HepG2 (cell line): ENCODE measurements around the gene STK36.

Source experiments
- CTCF ChIP-seq: sonication (generic); formaldehyde crosslinking; IDR thresholded peaks from 2 replicates; pipeline ENCODE4 v1.5.0; 2020; ENCODE audit warnings: mild to moderate bottlenecking, missing genetic modification reagents, moderate library complexity
- FOXJ3 ChIP-seq: sonication (generic); formaldehyde crosslinking; IDR thresholded peaks from 2 replicates; pipeline ENCODE4 v1.4.0; 2020; ENCODE audit warnings: missing genetic modification reagents, mild to moderate bottlenecking, borderline replicate concordance
- MAFK ChIP-seq, 2 experiments: IDR thresholded peaks in 1 of 2; conservative IDR thresholded peaks in 1 of 2; 2 replicates each; pipeline ENCODE4 v1.6.1; 2011; ENCODE audit warnings: improper control_type of control experiment in 2 of 2, low read length in 2 of 2
- NR3C1 ChIP-seq: sonication (generic); formaldehyde crosslinking; IDR thresholded peaks from 2 replicates; pipeline ENCODE4 v1.4.0; 2020; ENCODE audit warnings: missing genetic modification reagents
- RERE ChIP-seq: IDR thresholded peaks from 2 replicates; pipeline ENCODE4 v1.6.1; 2016; ENCODE audit warnings: low read depth, missing genetic modification reagents, missing compliant biosample characterization
- RNF2 ChIP-seq: fragments of 450-650 bp; conservative IDR thresholded peaks from 2 replicates; pipeline ENCODE4 v1.6.1; 2016; ENCODE audit warnings: low read depth
- SIN3A ChIP-seq: IDR thresholded peaks from 2 replicates; pipeline ENCODE4 v1.6.1; 2011; ENCODE audit warnings: low read depth, mild to moderate bottlenecking, control low read depth, low read length, borderline replicate concordance
- TRIM24 ChIP-seq: sonication (generic); formaldehyde crosslinking; IDR thresholded peaks from 2 replicates; pipeline ENCODE4 v1.8.0; 2022; ENCODE audit warnings: mild to moderate bottlenecking, missing genetic modification reagents
- ZNF451 ChIP-seq: sonication (generic); formaldehyde crosslinking; IDR thresholded peaks from 2 replicates; pipeline ENCODE4 v1.5.0; 2020; ENCODE audit warnings: mild to moderate bottlenecking, missing genetic modification reagents
- ZNF496 ChIP-seq: sonication (generic); formaldehyde crosslinking; IDR thresholded peaks from 2 replicates; pipeline ENCODE4 v1.8.1; 2023; ENCODE audit warnings: mild to moderate bottlenecking, moderate library complexity, missing genetic modification reagents; ENCODE audit not compliant: insufficient replicate concordance
- ZNF503 ChIP-seq: sonication (generic); formaldehyde crosslinking; IDR thresholded peaks from 2 replicates; pipeline ENCODE4 v1.4.0; 2020; ENCODE audit warnings: missing genetic modification reagents
- ZNF512B ChIP-seq: sonication (generic); formaldehyde crosslinking; IDR thresholded peaks from 2 replicates; pipeline ENCODE4 v1.5.1; 2020; ENCODE audit warnings: missing genetic modification reagents, mild to moderate bottlenecking, borderline replicate concordance

GRCh38 chr2:218718058-218718457, 46.2 kb downstream of the STK36 start:
- no peak for TF ChIP-seq FOXJ3 (CRISPR knock-in tag)
- no peak for TF ChIP-seq RNF2
- no peak for TF ChIP-seq ZNF496 (CRISPR knock-in tag)
- TF ChIP-seq RERE (CRISPR knock-in tag), result no peak
- no peak for TF ChIP-seq SIN3A
- TF ChIP-seq CTCF, result no peak
- no peak for TF ChIP-seq TRIM24 (CRISPR knock-in tag)
- TF ChIP-seq ZNF512B (CRISPR knock-in tag), result no peak
- no peak for TF ChIP-seq NR3C1
- no peak for TF ChIP-seq ZNF451 (CRISPR knock-in tag)
- no peak for TF ChIP-seq MAFK (conservative IDR thresholded peaks at IDR 0.05 in 1 of 2, IDR thresholded peaks at IDR 0.05 in 1 of 2; ENCODE audit: low read length in 2 of 2)
- TF ChIP-seq ZNF503 (CRISPR knock-in tag), result no peak
